HG03521 (cell line): ENCODE data around the gene PLEKHA1.

Source experiments
- ATAC-seq: cut with Tn5 transposase; IDR thresholded peaks from one replicate; pipeline ENCODE4 v1.9.1; 2021; ENCODE audit warnings: mild to moderate bottlenecking, moderate library complexity; ENCODE audit not compliant: unreplicated experiment

Gene PLEKHA1

DNA sequence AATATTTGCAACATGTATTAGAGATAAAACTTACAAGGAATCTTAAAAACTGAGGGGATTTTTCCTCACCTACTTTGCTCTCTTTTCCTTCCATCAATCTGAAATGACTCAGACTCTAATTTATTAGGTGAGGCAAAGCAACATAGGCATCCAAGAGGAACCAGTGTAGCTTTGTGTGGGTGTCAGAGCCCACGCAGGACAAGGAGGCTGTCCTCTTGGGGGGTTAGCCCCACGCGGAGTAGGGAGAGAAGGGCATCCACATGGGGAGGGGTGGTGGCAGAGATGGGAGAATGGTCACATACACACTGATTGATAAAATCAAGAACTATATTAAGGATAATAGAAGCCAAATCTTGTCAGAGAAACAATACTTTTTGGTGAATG is 46.1 kb downstream of the PLEKHA1 start:
- ATAC-seq = no peak

DNA sequence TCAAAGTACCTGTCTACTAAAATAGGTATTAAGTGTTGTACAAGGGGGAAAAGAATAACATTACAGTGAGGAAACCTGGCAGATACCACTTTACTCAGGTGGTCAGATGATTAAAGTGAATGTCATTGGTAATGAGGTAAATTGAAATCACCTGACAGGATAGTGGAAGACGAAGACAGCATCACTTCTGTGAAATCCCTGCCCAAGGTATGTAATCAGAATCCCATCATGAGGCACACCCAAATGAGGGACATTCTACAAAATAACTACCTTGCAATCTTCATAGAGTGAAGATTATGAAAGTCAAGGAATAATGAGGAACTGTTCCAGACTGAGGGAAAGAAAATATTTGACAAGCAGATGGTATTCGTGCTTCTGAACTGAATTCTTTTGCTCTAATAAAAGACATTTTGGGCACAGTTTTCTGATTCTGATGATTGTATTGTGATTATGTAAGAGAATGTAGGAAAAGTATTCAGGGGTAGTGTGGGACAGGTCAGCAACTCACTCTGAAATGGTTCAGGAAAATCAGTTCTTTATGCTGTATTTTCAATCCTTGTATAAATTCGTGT is 46.6 kb downstream of the PLEKHA1 start:
- ATAC-seq = no peak

DNA sequence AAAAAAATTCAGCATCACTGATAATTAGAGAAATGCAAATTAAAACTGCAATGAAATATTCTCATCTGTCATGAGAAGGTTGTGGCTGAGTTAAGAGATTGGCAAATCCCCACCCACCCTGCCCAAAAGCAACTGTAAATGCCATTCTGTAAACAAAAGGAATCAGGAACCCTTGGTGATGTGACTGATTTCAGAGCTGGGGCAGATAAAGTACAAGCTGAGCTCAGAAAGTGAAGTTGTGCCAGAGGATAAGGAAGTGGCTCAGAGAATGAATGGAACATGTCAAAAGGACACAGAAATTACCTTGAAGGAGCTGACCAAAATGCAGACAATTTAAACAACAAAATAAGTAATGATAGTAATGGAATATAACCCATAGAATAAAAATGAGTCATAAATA is 47.2 kb downstream of the PLEKHA1 start:
- no peak for ATAC-seq

DNA sequence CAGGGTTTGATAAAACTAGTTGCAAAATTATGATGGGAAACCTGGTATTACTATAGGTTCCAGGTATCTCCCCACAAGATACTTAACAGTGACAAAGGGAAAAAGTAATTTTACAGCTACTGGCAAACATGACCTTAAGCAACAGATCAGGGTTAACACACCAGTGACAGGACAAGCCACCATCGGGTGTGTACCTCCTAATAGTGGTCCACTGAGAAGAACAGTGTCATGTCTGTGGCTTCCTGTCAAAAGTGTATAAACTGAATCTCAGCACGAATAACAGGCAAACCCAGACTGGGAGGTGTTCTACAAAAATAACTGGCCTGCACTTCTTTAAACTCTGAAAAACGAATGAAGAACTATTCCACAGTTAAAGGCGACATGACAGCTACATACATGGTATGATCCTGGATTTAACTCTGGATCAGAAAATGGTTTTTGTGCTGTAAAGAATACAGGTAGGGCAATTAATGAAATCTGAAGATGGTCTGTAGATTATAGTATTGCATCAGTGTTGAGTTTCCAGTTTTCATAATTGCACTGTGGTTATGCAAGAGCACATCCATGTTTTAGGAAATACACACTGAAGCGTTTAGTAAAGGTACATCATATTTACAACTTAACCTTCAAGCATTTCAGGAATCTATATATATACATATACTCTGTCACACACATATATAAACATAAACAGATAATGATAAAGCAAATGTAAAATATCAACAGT is 47.9 kb downstream of the PLEKHA1 start:
- no peak for ATAC-seq

DNA sequence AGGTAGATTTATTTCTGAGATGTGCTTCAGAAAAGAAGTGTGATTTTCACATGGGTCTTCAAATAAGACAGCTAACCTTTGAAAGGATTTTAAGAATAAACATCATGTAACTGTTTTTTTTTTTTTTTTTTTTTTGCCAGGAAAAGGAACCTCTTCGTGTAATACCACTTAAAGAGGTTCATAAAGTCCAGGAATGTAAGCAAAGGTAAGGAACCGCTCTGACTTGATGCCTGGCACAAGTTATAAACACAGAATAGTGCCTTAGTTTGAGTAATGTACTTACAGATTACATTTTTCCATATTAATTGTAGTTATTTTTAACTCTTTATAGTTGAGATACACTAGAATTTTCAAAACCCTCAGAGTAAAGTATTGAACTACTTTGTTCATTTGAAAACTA is 49.6 kb downstream of the PLEKHA1 start:
- ATAC-seq = no peak

DNA sequence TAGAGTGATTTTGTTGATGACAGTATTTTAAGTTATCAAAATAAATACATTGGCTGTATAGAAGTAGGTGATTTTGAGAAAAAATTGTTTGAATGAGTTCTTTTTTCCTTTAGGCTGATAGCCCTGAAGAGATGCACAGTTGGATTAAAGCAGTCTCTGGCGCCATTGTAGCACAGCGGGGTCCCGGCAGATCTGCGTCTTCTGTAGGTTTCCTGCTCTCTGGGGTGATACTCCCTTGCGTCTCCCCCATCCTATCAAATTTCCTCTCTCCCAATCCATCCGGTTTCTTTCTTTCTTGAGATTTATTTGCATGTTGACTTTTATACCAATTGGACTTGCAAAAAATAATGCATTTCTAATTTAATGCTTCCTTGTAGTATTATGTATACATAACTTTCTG is 52.3 kb downstream of the PLEKHA1 start:
- ATAC-seq = no peak

DNA sequence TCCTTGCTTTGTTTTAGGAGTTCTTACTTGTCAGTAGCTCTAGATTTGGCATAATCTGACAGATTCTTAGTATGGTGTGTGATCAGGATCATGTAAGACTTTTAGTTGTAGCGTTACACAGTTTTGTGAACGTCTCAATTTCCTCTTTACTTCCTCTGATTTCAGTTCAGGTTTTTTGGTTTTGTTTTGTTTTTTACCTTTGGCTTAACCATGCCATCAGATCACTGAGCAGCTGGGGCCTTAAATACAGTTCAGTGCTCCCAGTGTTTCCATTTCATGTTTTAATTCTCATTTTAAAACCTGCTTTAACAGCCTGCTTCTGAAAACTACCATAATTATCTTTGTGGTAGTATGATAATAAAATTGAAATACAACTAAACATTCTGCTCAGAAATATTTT is 52.8 kb downstream of the PLEKHA1 start:
- ATAC-seq = no peak

DNA sequence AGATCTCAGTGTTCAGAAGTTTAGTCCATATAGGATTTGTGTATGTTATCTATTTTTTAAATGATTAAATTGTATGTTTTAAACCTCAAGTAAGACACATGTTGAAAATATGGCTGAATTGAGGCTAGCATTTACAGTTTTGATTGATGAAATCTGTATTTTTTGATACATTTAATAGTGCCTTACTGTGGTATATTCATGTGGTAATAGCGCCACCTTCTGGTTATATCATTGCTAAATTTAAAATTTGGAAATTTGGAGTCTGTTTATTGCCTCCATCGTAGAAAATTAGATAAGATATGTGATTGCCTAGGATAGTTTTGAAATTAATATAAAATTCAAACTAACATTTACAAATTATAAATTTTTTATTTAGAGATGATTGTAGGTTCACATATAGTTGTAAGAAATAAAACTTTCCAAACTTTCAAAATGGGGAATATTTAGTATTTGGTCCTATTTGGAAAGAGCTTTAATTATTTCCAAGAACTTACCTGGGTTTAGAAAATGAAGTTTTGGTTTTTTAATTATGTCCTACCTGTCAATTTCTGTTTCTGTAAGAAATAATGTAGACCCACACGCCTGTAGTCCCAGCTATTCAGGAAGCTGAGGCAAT is 60.8 kb downstream of the PLEKHA1 start:
- no peak for ATAC-seq

DNA sequence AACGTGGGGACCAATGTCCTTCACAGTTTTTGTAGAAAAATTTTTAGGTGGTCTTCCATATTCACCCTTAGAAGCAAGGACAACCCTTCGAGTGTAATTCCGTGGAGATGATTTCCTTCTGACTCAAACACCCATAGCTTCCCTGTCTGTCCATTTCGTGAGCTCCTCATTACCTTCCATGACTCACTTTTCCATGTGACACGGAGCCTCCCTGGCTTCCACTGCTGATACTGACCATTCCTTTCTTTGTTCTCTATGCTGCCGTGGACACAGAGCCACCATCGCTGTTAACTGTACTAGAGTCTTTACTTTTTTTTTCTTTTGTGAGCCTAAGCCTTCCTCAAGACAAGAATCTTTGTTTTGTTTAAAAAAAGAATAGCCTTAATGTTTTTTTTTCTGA is 67.5 kb downstream of the PLEKHA1 start:
- ATAC-seq = no peak

DNA sequence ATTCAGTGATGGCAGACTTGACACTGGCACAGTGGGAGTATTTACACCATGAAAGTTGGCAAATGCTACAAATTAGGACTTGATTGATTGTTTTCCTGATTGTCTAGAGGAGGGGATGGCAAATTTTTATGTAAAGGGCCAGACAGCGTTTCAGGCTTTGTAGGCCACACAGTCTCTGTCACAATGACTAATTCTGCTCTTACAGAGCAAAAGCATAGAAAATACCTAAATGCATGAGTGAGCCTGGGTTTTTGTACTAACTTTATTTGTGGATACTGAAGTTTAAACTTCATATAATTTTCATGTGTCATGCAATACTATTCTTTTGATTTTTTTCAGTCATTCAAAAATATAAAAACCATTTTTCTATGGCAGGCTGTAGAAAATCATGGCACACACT is 71.0 kb downstream of the PLEKHA1 start:
- no peak for ATAC-seq

DNA sequence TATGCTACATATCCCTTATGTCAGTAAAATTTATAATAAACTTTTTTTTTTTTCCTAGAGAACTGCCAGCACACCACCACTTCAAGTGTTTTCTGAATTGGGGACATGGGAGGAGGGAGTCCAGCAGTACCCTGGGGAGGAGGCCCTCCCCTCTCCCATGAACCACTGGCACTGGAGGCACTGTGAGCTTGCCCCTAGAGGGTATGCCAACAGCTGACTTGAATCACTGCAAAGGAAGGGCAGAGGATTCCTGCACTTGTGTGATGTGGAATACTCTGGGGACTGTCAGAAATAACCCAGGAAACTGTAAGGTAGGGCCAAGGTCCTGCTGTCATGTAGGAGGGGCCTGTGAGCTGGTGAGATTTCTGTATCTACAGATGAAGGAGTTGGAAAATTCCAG is 71.4 kb downstream of the PLEKHA1 start:
- ATAC-seq = no peak

DNA sequence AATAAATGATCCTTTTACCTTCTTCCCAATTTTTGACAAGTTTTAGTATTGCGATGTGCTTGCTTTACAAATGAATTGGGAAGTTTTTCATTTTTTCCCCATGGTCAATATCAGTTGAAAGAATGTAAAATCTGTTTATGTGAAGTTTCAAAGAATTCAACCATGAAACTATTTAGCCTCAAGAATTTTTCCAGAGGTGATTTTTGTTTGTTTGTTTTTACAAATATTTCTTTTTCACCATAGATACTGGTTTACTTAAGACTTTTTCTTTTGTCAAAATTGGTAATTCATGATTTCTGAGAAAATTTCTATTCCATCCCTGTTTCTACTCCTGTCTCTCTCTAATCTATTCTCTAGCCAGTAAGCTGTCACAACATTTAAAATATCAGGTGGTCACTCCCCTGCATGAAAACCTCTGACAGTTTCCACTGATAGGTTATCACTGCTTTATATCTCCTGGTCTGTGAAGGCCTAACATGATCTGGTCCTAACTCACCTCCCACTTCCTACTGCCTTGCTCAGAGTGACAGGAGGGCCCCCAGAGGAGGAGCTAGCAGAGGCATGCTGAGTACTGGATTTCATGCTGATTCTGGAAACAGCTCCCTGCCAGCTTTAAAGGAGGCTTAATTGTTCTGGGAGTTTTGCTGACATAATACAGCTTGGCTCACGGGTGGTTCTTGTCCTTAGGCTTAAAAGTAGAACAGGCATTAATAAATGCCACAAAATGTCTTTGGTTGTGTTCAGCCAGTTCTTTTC is 72.3 kb downstream of the PLEKHA1 start:
- no peak for ATAC-seq

DNA sequence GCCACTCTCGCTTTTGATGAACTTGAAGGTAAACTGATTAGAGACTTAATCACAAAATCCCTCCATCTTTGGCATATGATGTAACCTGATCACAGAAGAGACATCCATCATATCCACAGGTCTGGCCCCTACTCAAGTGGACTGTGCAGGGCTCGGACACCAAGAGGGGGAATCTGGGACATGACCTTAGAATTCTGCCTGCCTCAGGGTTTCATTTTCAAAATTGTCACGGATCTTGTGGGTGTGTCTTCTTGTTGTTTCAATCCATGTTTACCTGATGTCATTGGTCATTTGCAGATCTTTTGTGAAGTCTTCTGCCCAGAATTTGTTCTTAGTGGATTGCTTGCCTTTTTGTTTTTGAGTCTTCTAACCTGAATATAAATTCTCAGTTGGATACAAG is 74.1 kb downstream of the PLEKHA1 start:
- no peak for ATAC-seq

DNA sequence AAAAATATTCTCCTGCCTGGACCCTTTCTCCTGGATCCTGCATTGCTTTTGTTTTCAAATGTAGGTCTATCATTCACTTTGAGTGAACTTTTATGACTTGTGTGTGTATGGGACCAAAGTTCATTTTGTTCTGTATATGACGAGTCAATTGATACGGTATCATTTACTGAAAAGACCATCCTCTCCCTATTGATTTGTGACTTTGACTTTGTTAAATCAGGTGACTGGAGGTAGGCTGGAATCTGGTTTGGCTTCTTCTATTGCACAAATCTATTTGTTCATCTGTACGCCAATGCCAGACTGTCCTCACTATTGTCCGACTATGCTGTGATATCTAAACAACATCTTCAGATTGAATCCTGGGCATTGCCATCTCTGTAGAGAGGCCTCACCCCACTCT is 74.6 kb downstream of the PLEKHA1 start:
- ATAC-seq = no peak

DNA sequence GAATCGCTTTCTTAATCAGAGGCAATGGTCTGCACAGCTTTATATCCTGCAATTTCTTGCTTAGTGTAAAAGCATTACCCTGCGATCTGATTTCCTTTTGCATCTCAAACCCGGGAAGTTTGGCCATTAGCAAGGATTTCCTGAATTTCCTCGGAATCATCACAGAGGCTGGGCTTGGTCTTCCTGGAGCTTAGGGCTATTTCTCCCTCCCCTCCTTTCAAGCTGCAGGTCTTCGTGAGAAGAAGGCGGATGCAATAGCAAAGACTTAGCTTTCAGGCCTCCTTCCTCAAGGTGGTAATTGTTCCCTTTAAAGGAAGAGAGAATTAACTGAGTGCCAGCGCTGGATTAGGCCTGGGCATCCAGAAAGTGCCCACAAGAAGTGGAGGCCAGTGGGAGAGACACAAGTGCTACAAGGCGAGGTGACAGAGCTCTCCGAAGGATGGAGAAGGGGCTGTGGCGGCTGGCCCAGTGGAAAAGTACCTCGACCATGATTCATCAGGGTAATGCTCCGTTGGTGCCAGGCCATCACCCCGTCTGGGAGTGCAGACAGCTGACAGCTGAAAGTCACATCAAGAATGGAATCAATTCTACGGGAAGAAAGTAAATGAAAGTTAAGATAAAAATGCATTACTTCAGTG is 76.0 kb downstream of the PLEKHA1 start:
- ATAC-seq = no peak

DNA sequence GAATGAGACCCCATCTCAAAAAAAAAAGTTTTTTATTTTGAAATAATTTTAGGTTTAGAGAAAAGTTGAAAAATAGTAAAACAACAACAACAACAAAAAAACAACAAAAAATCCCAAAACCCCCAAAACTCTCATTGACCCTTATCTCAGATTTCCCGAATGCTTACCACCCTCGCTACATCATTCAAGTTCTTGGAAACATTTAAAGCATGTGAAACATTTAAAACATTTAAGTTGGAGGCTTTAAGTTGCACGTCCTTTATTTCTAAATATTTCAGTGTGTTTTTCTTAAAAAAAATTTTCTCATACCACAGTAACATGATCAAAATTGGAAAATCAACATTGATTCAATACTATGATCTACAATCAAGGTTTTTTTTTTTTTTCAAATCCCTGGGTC is 79.6 kb downstream of the PLEKHA1 start:
- no peak for ATAC-seq

DNA sequence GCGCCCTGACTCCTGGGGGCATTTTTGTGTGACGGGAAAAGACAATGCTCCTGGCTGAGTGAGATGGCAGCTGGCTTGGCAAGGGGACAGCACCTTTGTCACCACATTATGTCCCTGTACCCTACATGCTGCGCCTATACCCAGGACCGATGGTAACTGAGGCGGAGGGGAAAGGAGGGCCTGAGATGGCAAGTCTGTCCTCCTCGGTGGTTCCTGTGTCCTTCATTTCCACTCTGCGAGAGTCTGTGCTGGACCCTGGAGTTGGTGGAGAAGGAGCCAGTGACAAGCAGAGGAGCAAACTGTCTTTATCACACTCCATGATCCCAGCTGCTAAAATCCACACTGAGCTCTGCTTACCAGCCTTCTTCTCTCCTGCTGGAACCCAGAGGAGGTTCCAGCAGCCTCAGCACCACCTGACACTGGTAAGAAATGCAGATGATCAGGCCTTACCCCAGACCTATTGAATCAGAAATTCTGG is 80.1 kb downstream of the PLEKHA1 start, which contains the start of gene ARMS2:
ARMS2 (plus strand) TSS at position 51 of the 478 bp plus-strand sequence; CDS start at position 126, 75 bp downstream.
- no peak for ATAC-seq

DNA sequence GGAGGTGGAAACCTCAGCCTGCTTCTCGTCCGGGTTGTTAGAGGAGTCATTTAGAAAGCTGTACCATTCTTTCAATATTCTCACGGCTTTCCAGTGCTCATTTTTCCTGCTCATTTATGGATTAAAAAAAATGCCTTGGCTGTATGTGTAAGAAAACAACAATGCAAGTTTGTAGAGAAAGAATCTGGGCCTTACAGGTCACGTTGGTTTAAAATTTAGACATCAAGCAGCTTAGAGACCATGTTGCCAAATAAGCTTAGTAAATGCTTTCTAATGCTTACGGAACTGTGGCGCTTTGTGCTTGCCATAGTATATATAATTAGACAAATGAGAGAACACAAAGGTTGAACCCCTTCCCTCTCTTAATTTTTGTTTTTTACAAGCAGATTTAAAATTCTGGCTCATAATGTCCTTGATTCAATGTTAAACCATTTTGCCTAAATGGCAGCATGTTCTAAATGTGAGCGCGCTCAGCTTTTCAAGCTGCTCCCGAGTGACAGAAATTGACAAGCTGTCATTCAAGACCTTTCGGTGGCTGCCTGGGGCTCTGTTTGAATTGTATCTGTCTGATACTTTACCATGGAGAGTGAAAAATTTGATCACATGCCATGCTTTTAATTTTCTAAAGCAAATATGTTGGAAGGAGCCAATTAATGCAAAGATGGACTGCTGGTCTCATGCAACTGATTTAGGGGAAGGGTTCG is 81.0 kb downstream of the PLEKHA1 start:
- no peak for ATAC-seq

DNA sequence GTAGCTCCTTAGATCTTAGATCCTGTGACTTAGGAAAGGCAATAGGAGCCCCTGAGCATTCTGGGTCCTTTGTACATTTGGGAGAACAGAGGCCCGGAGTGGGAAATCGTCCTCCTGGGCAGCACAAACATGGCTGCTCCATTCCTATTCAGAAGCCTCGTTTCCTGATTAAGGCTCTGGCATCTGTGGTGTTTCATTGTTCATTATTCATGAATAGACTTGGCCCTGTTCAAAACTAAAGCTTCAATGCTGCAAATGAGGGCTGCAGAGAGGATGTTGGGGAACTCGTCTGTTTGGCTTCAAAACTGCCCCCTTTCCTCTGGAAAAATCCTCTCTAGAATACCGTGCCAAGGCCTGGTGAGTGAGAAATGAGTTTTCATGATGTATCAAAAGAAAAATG is 83.4 kb downstream of the PLEKHA1 start:
- ATAC-seq = no peak

DNA sequence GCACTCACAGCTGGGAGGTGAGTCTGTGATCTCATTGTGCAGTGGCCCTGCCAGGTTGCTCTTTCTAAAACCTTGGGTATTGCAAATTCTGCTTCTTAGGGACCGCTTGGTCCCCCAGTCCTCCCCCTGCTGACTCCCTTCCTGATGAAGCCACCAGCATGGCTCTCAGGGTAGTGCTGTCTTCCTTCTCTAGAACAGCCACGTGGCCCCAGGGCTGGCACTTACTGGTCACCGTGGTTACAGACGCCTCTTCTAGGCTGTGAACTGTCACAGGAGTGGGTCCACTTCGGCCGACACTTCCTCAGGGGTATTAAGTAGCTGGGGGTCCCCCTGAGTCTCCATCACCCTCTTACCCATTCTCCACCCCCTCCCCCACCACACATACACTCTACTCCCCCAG is 84.2 kb downstream of the PLEKHA1 start:
- no peak for ATAC-seq
